HG03196 (cell line): ENCODE data around the gene DDX56.
A peak's percentile ranks its signal among the peaks of the same experiment; 100 is the strongest.

Source experiments
- ATAC-seq: cut with Tn5 transposase; IDR thresholded peaks from one replicate; pipeline ENCODE4 v1.9.1; 2021; ENCODE audit not compliant: unreplicated experiment

Gene DDX56

GRCh38 chr7:44573464-44574286, at the start of gene DDX56:
Gene DDX56, minus strand, starts transcription at chr7:44573908. Its CDS starts 13 bp downstream, at chr7:44573895.
- peak; percentile 92 for ATAC-seq

GRCh38 chr7:44622342-44623151, 48.8 kb upstream of the DDX56 start:
- peak; percentile 62 for ATAC-seq

- ATAC-seq: no peak
Measured at GRCh38 chr7:44621750-44622103, 48.0 kb upstream of the DDX56 start.

- no peak for ATAC-seq
Measured at GRCh38 chr7:44621034-44621749, 47.5 kb upstream of the DDX56 start.

GRCh38 chr7:44618753-44619152, 45.0 kb upstream of the DDX56 start:
- peak; percentile 34 for ATAC-seq

GRCh38 chr7:44618045-44618444, 44.3 kb upstream of the DDX56 start:
- no peak for ATAC-seq

- no peak for ATAC-seq
Measured at GRCh38 chr7:44617225-44617890, 43.6 kb upstream of the DDX56 start.

- ATAC-seq: no peak
Measured at GRCh38 chr7:44616545-44616944, 42.8 kb upstream of the DDX56 start.

GRCh38 chr7:44615793-44616192, 42.1 kb upstream of the DDX56 start:
- ATAC-seq: no peak

- no peak for ATAC-seq
Measured at GRCh38 chr7:44615149-44615611, 41.5 kb upstream of the DDX56 start.

GRCh38 chr7:44609829-44610228, 36.1 kb upstream of the DDX56 start:
- ATAC-seq: no peak

- ATAC-seq: no peak
Measured at GRCh38 chr7:44608916-44609648, 35.4 kb upstream of the DDX56 start.

GRCh38 chr7:44607141-44608068, 33.7 kb upstream of the DDX56 start:
- ATAC-seq: no peak

- peak; percentile 94 for ATAC-seq
Measured at GRCh38 chr7:44606341-44607140, 32.8 kb upstream of the DDX56 start, which contains the start of gene OGDH. Gene OGDH, plus strand, starts transcription at chr7:44606627. Its CDS starts 17,717 bp downstream, at chr7:44624344.

- no peak for ATAC-seq
Measured at GRCh38 chr7:44604941-44605340, 31.2 kb upstream of the DDX56 start.

- no peak for ATAC-seq
Measured at GRCh38 chr7:44603193-44603592, 29.5 kb upstream of the DDX56 start.

GRCh38 chr7:44602576-44602910, 28.8 kb upstream of the DDX56 start:
- ATAC-seq: no peak

- no peak for ATAC-seq
Measured at GRCh38 chr7:44599222-44599621, 25.5 kb upstream of the DDX56 start.
